Activated B cell treated with CpG ODN at 0.5 μM for 24 hours (primary cell): ENCODE results near the gene PKP1. TPM values are rescaled to one million over a fixed set of nuclear protein-coding genes. Genes with fewer than 3 reads are reported as not detected.
"Not testable (repeated sequence)": the region's sequence is repeated elsewhere in the genome, so short reads cannot be mapped to it uniquely, and the experiment has no call there.

Experiments
- ATAC-seq: fragments of 200-7000 bp; cut with Tn5 transposase; one replicate; pipeline ENCODE4 v1.10.0; 2021; ENCODE audit warnings: low read depth, mild to moderate bottlenecking, moderate library complexity
- CTCF ChIA-PET: fragments of 350-600 bp; sonication (Branson Sonifier 250); formaldehyde crosslinking; loops from one replicate; lab custom pipeline; 2021; ENCODE audit warnings: antibody characterized with exemption; lab: Charles Lee
- POLR2A ChIA-PET: fragments of 350-600 bp; sonication (Branson Sonifier 250); formaldehyde crosslinking; loops from one replicate; lab custom pipeline; 2021; ENCODE audit warnings: antibody characterized with exemption; lab: Charles Lee
- DNase-seq: peaks from one replicate; pipeline ENCODE4 v3.0.0; 2022
- H3K27ac Mint-ChIP-seq: one replicate; pipeline ENCODE4 v1.8.0; 2020; ENCODE audit warnings: mixed read lengths
- H3K27me3 Mint-ChIP-seq: one replicate; pipeline ENCODE4 v1.8.0; 2021; ENCODE audit warnings: mixed read lengths
- H3K36me3 Mint-ChIP-seq: one replicate; pipeline ENCODE4 v1.8.0; 2021; ENCODE audit warnings: low read depth, mixed read lengths
- H3K4me1 Mint-ChIP-seq: one replicate; pipeline ENCODE4 v1.8.0; 2021; ENCODE audit warnings: mixed read lengths
- H3K4me3 Mint-ChIP-seq: one replicate; pipeline ENCODE4 v1.8.0; 2020; ENCODE audit warnings: mild to moderate bottlenecking, mixed read lengths
- H3K9me3 Mint-ChIP-seq: one replicate; pipeline ENCODE4 v1.8.0; 2020; ENCODE audit warnings: mixed read lengths
- intact Hi-C: fragments of 100-400 bp; cut with micrococcal nuclease; formaldehyde crosslinking; loops from one replicate; pipeline ENCODE4 v1.15.1; 2024
- total RNA-seq: library from RNA; stranded (reverse); gene quantifications from 2 replicates; pipeline ENCODE4 v1.2.3, GENCODE V29; 2022
- TF ChIP-seq, protein P1 (sequence below): fragments of 200-600 bp; IDR thresholded peaks from one replicate; pipeline ENCODE4 v1.8.0; 2022; ENCODE audit warnings: antibody characterized with exemption, mild to moderate bottlenecking

PKP1 gene
- total RNA-seq, result not detected in 2 replicates

- no peak within 1 kb of the TSS for H3K4me3 Mint-ChIP-seq
- peaks cover 52% of the 10 kb centered on the region for H3K27me3 Mint-ChIP-seq
- intact Hi-C loops, result no loop called here
- TF ChIP-seq, protein P1, sequence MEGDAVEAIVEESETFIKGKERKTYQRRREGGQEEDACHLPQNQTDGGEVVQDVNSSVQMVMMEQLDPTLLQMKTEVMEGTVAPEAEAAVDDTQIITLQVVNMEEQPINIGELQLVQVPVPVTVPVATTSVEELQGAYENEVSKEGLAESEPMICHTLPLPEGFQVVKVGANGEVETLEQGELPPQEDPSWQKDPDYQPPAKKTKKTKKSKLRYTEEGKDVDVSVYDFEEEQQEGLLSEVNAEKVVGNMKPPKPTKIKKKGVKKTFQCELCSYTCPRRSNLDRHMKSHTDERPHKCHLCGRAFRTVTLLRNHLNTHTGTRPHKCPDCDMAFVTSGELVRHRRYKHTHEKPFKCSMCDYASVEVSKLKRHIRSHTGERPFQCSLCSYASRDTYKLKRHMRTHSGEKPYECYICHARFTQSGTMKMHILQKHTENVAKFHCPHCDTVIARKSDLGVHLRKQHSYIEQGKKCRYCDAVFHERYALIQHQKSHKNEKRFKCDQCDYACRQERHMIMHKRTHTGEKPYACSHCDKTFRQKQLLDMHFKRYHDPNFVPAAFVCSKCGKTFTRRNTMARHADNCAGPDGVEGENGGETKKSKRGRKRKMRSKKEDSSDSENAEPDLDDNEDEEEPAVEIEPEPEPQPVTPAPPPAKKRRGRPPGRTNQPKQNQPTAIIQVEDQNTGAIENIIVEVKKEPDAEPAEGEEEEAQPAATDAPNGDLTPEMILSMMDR, result no peak
- DNase-seq (no peak), ATAC-seq (no peak)
- H3K4me1 Mint-ChIP-seq, result peaks cover 2% of the 10 kb centered on the region
- no peaks in the 10 kb centered on the region for H3K9me3 Mint-ChIP-seq
- H3K36me3 Mint-ChIP-seq, result no peaks in the 10 kb centered on the region
- no peak within 1 kb of the TSS for H3K27ac Mint-ChIP-seq
- POLR2A ChIA-PET, result no interaction called here
- CTCF ChIA-PET, result no interaction called here
Measured at GRCh38 chr1:201282931-201283829, at the start of gene PKP1. PKP1 (plus strand) TSS chr1:201283506; CDS start chr1:201283703, 197 bp downstream.

DNA sequence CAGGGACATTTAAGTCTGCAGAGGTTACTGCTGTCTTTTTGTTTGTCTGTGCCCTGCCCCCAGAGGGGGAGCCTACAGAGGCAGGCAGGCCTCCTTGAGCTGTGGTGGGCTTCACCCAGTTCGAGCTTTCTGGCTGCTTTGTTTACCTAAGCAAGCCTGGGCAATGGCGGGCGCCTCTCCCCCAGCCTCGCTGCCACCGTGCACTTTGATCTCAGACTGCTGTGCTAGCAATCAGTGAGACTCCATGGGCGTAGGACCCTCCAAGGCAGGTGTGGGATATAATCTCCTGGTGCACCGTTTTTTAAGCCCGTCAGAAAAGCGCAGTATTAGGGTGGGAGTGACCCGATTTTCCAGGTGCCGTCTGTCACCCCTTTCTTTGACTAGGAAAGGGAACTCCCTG is 43.7 kb upstream of the PKP1 start:
- H3K9me3 Mint-ChIP-seq, H3K36me3 Mint-ChIP-seq, DNase-seq, CTCF ChIA-PET, H3K4me1 Mint-ChIP-seq, ATAC-seq, POLR2A ChIA-PET, H3K27ac Mint-ChIP-seq, H3K4me3 Mint-ChIP-seq, intact Hi-C loops: not testable (repeated sequence)
- H3K27me3 Mint-ChIP-seq, result peaks cover 26% of the 10 kb centered on the region

- POLR2A ChIA-PET, result no interaction called here
- intact Hi-C loops, result no loop called here
- TF ChIP-seq, protein P1, result no peak
- DNase-seq (no peak), ATAC-seq (no peak)
- Mint-ChIP-seq H3K36me3 (no peaks in the 10 kb centered on the region), H3K27ac (no peak overlapping the region), H3K4me1 (no peaks in the 10 kb centered on the region), H3K27me3 (peaks cover 32% of the 10 kb centered on the region), H3K4me3 (no peak overlapping the region), H3K9me3 (peaks cover 3% of the 10 kb centered on the region)
- CTCF ChIA-PET, result no interaction called here
Measured at GRCh38 chr1:201240171-201240570, 43.1 kb upstream of the PKP1 start.

- ChIA-PET POLR2A (no interaction called here), CTCF (no interaction called here)
- intact Hi-C loops, result no loop called here
- peaks cover 3% of the 10 kb centered on the region for H3K9me3 Mint-ChIP-seq
- no peak for DNase-seq
- no peaks in the 10 kb centered on the region for H3K36me3 Mint-ChIP-seq
- H3K4me1 Mint-ChIP-seq, result no peaks in the 10 kb centered on the region
- ATAC-seq, result no peak
- TF ChIP-seq, protein P1, result no peak
- no peak overlapping the region for H3K27ac Mint-ChIP-seq
- peaks cover 33% of the 10 kb centered on the region for H3K27me3 Mint-ChIP-seq
- H3K4me3 Mint-ChIP-seq, result no peak overlapping the region
Measured at GRCh38 chr1:201241736-201242135, 41.6 kb upstream of the PKP1 start.

GRCh38 chr1:201245082-201245481 is 38.2 kb upstream of the PKP1 start:
- intact Hi-C loops, result no loop called here
- Mint-ChIP-seq H3K4me1 (no peaks in the 10 kb centered on the region), H3K27me3 (peaks cover 27% of the 10 kb centered on the region), H3K9me3 (no peaks in the 10 kb centered on the region), H3K36me3 (no peaks in the 10 kb centered on the region), H3K4me3 (no peak overlapping the region), H3K27ac (no peak overlapping the region)
- ATAC-seq (no peak), DNase-seq (no peak)
- TF ChIP-seq, protein P1, result no peak
- ChIA-PET CTCF (no interaction called here), POLR2A (no interaction called here)
